H1 (cell line): ENCODE measurements around the gene SCYGR1. TPM values are rescaled to one million over a fixed set of nuclear protein-coding genes. Genes with fewer than 3 reads are reported as not detected.

Experiments used
- CTBP2 ChIP-seq: IDR thresholded peaks from 2 replicates; pipeline ENCODE4 v1.7.0; 2011; ENCODE audit warnings: borderline replicate concordance, mild to moderate bottlenecking, moderate library complexity, mixed read lengths, low read length; ENCODE audit not compliant: insufficient read depth, insufficient read length
- JUN ChIP-seq: IDR thresholded peaks from 2 replicates; pipeline ENCODE4 v1.6.1; 2011; ENCODE audit warnings: low read depth, mild to moderate bottlenecking, improper control_type of control experiment, low read length
- POLR2A ChIP-seq, 2 experiments: IDR thresholded peaks; 1 replicate in 1 of 2; 2 replicates in 1 of 2; pipeline ENCODE4 v1.6.1; 2011; ENCODE audit warnings: low read depth in 2 of 2, low read length in 2 of 2, mild to moderate bottlenecking in 2 of 2; ENCODE audit errors: control extremely low read depth in 1 of 2
- SAP30 ChIP-seq: fragments of 300-600 bp; sonication (generic); IDR thresholded peaks from 2 replicates; pipeline ENCODE4 v1.7.1; 2012; ENCODE audit warnings: low read length, moderate library complexity, mild to moderate bottlenecking, inconsistent platforms; ENCODE audit not compliant: insufficient read depth, insufficient replicate concordance
- SIX5 ChIP-seq: IDR thresholded peaks from 2 replicates; pipeline ENCODE4 v1.6.1; 2011; ENCODE audit warnings: mild to moderate bottlenecking, low read depth, low read length
- polyA plus RNA-seq, 7 experiments: library from polyadenylated mRNA; depleted of rRNA in 3 of 7; stranded (reverse) in 5 of 7; unstranded in 2 of 7; fragments of >200 nt in 5 of 7; fragments of 200-250 nt in 2 of 7; gene quantifications; 1 replicate in 5 of 7; 2 replicates in 1 of 7; 4 replicates in 1 of 7; pipeline versions ENCODE4 v1.2.1 to v1.2.3, GENCODE V29; 2011 to 2013; ENCODE audit warnings: missing spikeins in 2 of 7, mixed read lengths in 2 of 7
- total RNA-seq: library from RNA; stranded (reverse); fragmentation: NEBNext Ultra II Directional; extraction: Animal tissue kit (Norgen Biotek cat#: 25700); gene quantifications from 2 replicates; pipeline ENCODE4 v1.2.1, GENCODE V29; 2021

The SCYGR1 gene
- total and polyA plus RNA-seq, 2 of the 8 experiments (the other 6 are each of a cell fraction or from before 2014, with no cell fraction given), result not detected

DNA sequence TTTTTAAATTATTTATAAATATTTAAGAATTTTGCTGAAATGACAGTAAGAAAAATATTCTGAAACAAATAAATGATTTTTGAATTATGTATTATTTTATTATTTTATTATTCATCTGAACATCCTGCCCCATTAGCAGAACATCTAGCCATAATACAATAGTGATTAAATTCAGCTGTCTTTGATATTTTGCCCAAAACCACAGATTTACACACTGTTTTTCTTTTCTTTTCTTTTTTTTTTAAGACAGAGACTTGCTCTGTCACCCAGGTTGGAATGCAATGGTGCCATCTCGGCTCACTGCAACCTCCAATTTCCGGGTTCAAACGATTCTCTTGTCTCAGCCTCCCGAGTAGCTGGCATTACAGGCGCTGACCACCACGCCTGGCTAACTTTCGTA is 1.9 kb upstream of the SCYGR1 start (continued):
- no peak for TF ChIP-seq JUN
- no peak for TF ChIP-seq SIX5
- no peak for TF ChIP-seq SAP30
- TF ChIP-seq CTBP2, result no peak
- no peak for TF ChIP-seq POLR2A (IDR thresholded peaks at IDR 0.05; ENCODE audit: control extremely low read depth in 1 of 2, low read depth in 2 of 2, low read length in 2 of 2)
